Measurements from ENCODE around the gene MAGEB5.
"Not testable (repeated sequence)": the region's sequence is repeated elsewhere in the genome, so short reads cannot be mapped to it uniquely, and the experiment has no call there.

The MAGEB5 gene

DNA sequence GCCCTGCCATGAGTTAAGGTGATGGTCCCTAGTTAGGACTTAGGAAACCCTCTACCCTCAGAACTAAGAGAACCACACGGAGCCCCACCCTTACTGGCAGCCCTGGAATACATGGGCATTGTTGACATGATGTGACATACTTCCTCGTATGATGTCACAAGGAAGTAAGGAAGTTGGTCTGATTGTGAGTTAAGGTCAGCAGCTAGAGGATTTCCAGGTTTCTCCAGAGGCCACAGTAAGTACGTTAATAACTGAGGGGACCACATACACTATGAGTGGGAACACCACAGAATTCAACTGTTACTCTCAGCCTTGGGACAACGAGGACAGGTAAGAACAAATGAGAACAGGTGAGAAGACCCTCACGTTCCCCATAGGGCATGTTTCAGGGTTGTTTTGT is at the start of gene MAGEB5:
Gene MAGEB5, plus strand, starts transcription at position 301 of the 400 bp plus-strand sequence. CDS start 1,133 bp downstream, outside the sequence.
- DNase-seq (ENCODE audit: low read depth in 2 of 2) = no peak

DNA sequence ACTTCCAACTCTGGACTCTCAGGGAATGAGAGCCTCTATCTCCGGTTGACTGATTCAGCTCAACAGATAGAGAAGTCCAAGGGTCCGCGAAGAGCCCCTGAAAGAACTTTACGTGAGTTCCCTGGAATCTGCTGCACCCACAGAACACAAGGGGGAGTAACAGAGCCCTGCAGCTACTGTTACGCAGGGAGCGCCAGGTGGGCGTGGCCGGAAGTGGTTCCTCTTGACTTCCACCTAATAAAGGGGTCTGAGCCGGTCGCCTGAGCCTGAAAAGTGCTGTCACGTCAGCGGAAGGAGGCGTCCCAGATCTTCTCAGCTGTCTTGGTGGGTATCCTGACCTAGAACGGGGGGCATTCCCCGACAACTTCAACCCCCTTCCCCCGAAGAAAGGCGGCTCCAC is 23.8 kb upstream of the MAGEB5 start, which contains the start of gene MAGEB6:
Gene MAGEB6, plus strand, starts transcription at position 237 of the 400 bp plus-strand sequence. CDS start 1,407 bp downstream, outside the sequence.
- no peak for DNase-seq (ENCODE audit: low read depth in 2 of 2)

- DNase-seq (ENCODE audit: low read depth in 2 of 2) = no peak
Observed at GRCh38 chrX:26203561-26203960, 12.4 kb upstream of the MAGEB5 start.

- DNase-seq (ENCODE audit: low read depth in 2 of 2) = not testable (repeated sequence)
Observed at GRCh38 chrX:26204717-26205116, 11.3 kb upstream of the MAGEB5 start.

DNA sequence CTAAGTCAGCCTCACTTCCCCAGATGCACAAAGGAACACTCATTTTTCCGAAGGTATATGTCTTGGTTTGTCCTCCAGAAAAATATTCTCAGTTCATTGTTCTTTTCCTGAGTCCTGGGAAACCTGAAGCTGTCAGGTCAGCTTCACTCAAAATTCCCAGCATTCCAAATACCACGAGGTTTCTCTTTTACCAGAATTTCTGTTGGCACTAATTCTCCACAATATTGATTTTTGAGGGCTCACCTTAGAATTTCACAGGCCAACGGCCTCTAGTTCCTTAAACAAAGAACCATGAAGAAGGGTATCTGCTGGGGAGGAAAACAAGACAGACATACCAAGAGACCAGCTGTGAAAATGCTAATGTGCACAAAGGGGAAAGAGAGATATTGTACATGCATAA is 8.0 kb upstream of the MAGEB5 start:
- no peak for DNase-seq (ENCODE audit: low read depth in 2 of 2)

- DNase-seq (ENCODE audit: low read depth in 2 of 2) = no peak
Observed at GRCh38 chrX:26219351-26219750, 3.4 kb downstream of the MAGEB5 start.

- no peak for DNase-seq (ENCODE audit: low read depth in 2 of 2)
Observed at GRCh38 chrX:26234177-26234576, 18.2 kb downstream of the MAGEB5 start.

DNA sequence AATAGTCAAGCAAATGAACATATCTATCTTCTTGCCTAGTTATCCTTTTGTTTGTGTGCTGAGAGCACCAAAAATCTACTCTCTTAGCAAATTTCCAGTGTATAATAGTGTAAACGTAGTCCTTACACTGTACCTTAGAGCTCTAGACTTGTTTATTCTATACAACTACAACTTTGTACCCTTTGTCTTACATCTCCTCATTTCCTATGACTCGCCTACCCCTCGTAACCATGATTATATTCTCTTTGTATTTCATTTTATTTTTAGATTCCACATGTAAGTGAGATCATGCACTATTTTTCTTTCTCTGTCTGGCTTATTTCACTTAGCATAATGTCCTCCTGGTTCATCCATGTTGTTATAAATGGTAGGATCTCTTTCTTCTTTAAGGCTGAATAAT is 37.6 kb downstream of the MAGEB5 start:
- no peak for DNase-seq (ENCODE audit: low read depth in 2 of 2)

- DNase-seq (ENCODE audit: low read depth in 2 of 2) = no peak
Observed at GRCh38 chrX:26254436-26254835, 38.5 kb downstream of the MAGEB5 start.

- no peak for DNase-seq (ENCODE audit: low read depth in 2 of 2)
Observed at GRCh38 chrX:26262121-26262523, 46.2 kb downstream of the MAGEB5 start.
